AG20443 (cell line): Measurements from ENCODE around the gene CAVIN1.
A peak's percentile ranks its signal among the peaks of the same experiment; 100 is the strongest.
"Not testable (repeated sequence)": the region's sequence is repeated elsewhere in the genome, so short reads cannot be mapped to it uniquely, and the experiment has no call there.

ENCODE experiments used
- DNase-seq: peaks from one replicate; pipeline ENCODE4 v3.0.0; 2012; ENCODE audit warnings: low spot score, mixed read lengths

CAVIN1 gene

DNA sequence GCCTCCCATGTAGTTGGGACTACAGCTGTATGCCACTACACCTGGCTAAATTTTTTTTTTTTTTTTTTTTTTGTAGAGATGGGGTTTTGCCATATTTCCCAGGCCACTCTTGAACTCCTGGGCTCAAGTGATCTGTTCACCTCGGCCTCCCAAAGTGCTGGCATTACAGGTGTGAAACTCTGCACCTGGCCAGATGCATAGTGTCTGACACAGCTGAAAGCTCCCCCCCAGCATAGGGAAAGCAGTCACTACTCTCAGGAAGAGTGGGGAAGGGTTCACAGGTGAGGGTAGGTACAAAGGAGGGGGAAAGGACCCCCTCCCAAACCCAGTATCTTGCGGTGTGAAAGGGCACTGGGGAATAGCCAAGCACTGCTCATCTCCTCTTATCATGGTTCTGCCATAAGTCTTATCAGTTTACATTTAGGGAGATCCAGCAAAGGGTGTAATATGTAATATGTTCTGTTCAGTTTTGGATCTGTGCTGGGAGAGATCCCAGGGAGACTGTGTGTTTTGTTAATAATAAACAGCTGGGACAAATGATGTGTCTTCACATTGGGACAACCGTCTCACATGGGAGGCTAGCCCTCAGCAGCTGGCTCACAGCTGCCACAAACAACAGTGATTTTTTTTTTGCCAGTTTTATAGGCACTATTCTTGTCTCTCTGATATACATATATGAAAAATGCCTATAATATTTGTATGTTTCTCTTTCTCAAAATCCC lies 6.8 kb upstream of the CAVIN1 start:
- DNase-seq = no peak

DNA sequence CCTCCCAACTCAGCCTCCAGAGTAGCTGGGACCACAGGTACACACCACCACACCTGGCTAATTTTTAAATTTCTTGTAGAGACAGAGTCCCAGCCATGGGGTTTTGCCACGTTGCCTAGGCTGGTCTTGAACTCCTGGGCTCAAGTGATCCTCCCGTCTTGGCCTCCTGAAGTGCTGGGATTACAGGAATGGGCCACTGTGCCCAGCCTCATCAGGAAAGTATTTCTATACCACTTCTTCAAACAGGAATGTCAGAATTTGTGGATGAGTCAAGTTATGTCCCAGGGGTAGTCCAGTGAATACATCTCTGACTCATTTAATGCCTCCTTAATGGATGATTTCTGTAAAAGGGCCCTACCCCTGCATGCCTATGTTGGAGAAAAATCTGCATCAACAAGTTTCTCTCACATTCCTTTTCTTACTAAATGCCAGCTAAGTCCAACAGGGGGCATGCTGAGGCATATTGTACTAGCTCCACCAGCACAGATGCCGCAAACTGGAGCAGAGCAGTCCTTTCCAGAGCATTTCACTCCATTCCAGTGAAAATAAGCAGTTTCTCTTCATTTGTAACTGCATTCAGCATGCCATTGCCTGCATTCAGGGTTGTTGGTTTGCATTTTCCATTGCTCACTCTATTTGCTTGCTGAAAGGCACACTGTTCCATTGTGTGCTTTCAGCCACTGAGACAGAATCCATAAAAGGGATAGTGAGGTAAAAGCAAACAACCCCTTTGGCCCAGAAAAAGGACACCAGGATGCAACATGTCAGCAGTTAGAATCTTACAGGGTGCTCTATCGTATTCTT lies 5.3 kb upstream of the CAVIN1 start:
- peak; percentile 79 for DNase-seq

DNA sequence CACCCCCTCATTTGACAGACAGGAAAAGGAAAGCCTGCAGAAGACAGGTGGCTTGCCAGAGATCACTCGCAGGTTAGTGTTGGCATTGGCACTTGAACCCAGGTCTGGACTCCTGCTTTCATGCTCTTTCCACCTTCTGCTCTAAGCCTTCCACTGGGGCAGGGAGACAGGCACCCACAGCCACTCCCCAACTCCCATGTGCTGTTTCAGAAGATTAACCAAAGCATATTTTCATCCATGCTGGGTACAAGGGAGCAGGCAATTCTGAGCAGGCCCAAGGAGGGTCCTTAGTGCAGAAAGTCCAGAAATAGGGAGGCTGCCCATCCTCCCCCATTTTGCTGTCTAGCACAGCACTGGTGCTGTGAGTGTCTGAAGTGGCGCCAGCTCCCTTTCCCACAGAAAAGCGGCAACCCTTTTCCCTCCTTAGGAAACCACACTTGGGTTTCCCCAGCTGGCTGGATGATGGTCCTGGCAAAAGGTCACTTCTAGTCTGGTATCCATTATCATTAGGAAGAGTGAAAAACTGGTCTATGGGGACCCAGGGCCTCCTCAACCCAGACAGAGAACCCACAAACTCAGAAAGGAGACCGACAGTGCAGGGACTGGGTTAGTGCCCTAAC lies 2.0 kb upstream of the CAVIN1 start:
- DNase-seq = no peak

DNA sequence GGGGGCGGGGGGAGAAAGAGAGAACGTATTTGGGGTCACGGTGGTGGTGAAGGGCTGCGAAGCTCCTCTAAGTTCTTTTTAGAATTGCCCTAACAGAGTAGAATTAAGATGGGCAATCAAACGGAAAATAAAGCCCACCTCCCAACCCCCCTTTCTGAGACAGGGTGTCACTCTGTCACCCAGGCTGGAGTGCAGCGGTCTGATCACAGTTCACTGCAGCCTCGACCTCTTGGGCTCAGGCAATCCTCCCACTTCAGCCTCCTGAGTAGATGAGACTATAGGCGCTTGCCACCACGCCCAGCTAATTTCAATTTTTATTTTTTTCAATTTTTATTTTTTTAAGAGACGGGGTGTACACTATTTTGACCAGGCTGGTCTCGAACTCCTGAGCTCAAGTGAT lies 710 bp upstream of the CAVIN1 start:
- no peak for DNase-seq

DNA sequence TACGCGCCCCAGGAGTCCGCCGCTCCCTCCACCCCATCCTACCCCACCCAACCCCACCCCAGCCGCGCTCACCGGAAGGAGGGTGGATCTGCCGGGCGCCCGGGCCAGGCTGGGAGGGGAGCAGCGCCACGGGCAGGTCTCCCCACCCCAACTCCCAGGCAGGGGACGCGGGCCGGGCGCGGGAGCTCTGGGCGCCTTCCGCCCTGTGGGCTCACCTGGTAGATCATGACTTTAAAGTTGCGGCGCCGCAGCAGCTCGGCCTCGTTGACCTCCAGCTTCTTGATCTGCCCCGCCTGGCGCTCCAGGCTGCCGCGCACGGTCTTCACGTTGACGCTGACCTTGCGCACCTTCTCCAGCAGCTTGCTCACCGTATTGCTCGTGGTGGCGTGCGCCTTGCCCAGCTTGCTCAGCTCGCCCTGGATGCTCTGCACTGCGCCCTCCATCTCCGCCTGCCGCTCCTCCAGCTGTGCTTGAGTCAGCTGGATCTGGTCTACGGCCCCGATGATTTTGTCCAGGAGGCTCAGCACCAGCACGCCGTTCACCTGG lies 571 bp downstream of the CAVIN1 start:
- no peak for DNase-seq

DNA sequence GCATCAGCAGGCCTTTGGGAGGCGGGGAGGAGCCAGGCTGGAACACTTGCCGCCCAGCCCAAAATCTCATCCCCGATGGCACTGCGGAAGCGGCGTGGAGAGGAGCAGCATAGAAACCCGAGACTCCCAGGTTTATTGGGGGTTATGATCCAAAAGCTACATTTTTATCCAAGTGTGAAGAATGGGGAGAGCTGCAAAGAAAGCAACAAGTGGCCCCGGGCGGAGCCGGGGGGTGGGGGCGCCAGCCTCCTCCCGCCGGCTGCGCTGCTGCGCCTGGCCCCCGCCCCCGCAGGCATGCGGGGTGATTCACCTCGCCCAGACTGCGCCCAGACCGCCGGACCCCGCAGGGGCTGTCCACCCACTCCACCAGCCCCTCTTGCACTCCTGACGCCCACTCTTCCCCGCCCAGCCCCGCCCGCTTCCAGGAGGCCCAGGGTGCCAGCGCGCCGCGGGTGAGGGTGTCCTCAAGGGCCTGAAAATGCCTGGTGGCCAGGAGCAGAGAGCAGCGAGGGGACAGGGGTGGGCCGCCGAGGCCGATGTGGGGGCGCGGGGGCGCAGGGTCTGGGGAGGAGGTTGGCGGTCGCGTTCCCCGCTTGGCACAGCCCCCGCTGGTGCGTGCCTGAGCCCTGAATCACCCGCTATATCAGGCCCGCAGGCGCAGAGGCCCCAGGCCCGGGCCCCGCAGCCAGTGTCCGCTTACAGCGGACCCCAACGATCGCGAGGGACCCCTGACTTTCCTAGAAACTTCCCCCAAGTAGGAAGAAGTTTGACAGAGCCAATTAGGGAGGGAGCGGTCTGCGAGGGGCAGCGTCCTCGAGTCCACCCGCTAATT lies 1.3 kb downstream of the CAVIN1 start:
- DNase-seq = peak; percentile 79

DNA sequence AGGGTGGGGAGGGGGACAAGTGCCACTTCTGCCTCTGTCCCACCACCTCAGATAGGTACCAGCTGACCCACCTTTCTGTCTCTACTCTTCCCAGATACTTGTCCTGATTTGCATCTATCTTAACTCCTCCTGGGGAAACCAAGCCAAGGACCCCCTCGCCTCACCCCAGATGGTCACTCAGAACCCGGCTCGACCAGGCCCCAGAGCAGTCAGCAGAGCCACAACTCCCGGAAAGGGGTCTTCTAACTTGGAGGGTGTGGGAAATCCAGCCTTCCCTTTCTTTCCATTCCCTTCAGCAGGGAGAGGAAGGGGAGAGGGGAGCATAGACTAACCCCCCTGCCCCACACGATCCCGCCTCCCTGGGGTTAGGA lies 1.9 kb downstream of the CAVIN1 start:
- no peak for DNase-seq

DNA sequence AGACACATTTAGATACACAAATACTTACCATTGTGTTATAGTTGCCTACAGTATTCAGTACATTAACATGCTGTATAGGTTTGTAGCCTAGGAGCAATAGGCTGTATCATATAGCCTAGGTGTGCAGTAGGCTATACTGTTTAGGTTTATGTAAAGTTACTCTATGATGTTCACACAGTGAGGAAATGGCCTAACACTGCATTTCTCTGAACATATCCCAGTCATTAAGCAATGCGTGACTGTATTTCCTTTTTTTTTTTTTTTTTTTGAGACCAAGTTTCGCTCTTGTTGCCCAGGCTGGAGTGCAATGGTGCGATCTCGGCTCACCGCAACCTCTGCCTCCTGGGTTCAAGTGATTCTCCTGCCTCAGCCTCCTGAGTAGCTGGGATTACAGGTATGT lies 5.1 kb downstream of the CAVIN1 start:
- not testable (repeated sequence) for DNase-seq

DNA sequence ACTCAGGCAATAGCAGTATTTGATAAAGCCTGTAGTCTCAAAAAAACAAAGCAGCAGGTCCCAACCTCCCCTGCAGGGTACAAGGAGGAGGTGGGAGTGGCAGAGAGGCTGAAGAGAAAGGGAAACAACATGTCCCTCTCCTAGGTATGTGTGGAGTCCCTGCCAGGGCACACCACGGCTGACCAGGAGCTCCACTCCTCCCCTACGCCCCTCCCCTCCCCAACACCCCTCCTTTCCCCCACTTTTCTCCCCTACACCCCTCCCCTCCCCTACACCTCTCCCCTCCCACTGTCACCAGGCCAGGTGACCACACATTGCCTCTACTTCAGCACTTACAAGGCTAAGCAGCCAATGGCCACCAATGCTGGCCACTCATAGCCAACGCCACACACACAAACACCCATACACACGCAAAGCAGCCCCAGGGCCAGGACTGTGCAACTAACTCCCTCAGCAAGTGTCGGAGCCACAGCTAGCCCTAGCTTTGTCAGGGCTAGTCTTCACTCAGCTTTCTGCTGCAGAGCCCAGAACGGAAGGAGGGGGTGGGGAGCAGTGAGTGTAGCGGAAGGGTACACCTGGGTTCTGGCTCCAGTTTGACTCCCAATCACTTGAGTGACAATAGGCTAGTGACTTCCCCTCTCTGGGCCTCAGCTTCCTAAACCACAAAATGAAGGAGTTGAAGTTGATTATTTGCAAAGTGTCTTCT lies 8.2 kb downstream of the CAVIN1 start:
- no peak for DNase-seq

DNA sequence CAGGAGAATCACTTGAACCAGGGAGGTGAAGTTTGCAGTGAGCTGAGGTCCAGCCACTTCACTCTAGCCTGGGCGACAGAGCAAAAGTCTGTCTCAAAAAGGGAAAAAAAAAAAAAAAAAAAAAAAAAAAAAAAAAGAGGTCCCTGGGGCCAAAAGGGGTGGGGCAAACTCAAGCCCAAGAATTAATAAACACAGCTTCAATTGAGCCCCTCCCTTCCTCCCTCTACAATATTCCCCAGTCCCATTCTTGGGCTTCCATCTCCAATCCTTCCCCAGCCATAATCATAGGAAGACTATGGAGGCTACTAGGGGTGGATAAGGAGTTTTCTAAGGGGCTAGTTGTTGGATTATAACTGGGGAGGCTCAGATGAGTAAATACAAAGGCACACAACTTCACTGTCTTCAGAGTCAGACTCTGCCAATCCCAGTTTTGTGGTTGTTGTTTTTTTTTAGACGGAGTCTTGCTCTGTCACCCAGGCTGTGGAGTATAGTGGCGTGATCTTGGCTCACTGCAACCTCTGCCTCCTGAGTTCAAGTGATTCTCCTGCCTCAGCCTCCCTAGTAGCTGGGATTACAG lies 9.5 kb downstream of the CAVIN1 start:
- DNase-seq = no peak

DNA sequence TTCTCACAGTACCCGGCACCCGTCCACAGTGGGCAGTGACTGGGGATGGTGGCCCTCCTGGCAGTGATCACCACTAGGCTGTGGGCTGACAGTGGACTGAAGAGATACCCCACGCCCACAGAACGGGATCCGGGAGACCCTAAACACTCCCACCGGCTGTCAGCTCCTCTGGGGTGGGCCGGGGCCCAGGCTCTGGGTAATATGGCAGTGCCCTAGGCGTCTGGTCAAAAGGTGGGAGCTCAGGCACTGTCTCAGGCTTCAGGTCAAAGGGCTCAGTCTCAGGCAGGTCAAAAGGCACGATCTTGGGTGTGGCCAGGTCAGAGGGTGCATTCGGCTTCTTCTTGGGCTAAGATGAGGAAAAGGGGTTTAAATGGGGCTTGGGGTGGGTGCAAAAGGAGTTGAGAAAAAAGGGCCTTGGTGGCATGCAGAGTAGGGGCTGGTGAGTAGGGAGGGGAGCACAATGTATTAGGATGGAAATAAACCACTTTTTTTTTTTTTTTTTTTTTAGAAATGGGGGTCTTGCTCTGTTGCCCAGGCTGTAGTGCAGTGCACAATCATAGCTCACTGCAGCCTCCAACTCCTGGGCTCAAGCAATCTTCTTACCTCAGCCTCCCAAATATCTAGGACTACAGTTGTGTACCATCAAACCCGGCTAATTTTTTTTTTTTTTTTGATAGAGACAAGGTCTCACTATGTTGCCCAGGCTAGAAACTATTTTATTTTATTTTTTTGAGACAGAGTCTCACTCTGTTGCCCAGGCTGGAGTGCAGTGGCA lies 11.0 kb downstream of the CAVIN1 start:
- DNase-seq = no peak

DNA sequence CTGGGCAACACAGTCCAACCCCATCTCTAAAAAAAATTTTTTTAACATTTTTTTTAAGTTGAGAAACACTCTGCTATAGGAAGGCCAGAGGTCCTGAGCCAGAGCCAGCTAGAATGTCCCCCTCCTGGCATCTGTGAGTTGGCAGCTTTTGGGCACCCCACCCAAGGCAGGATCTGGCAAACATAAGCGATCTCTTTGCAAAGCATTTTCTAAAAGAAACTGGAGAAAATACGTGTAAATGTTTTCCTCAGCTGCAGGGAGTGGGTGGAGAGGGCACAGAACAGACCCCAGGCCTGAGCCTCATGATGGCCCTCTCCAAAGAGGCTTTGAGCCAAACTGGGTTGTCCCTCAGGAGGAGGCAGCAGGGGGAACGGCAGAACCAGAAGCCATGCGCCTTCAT lies 11.7 kb downstream of the CAVIN1 start:
- no peak for DNase-seq

DNA sequence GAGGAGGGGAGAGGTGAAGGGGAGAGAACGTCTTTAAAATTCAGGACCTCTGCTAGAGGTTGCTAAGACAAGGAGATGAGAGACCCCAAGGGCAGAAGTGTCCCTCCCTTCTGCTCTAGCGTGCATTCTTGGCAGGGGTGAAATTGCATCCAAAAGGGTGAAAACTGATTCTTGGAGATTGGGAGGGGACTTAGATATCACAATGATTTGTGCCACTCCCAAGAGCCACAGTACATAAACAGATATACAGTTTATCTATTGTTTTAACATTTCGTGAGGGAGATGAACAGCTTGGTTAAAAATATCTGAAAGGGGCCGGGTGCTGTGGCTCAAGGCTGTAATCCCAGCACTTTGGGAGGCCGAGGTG lies 12.8 kb downstream of the CAVIN1 start:
- DNase-seq = no peak

DNA sequence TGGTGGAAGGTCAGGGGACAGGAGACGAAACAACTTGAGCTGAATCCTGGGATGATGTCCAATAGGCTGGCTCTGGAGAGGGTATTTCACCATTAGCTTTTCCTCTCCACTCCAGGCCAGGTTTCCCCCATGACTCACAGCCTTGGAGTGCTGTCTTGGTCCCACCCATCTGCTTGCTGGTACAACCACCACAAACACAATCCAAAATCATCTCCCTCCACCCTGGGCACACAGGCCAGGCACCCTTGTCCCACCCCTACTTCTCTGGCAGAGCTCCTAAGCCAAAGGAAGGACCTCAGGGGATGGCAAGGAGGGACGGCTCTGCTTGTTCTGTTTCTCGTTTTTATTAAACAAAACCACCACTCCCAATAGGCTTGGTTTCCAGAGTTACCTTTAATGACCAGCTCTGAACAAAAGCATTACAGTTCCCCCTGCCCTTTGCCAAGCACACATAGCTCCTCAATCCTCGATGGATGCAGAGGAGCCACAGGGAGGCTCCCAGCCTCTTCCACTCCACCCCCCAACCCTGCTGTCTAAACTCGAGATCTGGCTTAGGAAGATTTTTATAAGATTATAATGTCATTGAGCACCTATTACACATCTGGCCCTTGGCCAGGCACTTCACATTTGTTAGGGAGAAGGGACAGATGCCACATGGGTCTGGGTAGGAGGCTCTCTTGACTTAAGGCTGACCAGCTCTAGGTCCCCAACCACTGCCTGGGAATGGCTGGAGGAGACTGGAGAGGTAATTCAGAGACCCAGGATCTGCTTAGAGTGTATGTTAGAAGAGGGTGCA lies 13.3 kb downstream of the CAVIN1 start:
- DNase-seq = peak; percentile 94

DNA sequence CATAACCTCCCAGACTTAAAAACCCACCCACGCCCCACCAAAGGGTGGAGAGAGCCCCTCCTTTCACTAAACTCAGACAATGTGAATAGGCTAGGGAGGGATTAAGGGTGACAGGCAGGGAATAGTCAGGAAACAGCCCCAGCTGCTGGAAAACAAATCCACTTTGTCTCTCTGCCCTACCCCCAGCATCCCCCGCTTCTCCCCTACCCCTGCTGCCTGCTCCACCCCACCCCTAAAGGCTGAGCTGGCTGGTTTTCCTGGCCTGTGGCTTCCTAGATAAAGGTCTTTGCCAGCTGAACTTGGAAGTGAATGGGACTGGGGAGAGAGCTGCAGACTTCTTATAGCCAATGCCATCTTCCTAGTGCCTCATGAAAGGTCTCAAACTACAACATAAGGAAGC lies 15.0 kb downstream of the CAVIN1 start:
- no peak for DNase-seq

DNA sequence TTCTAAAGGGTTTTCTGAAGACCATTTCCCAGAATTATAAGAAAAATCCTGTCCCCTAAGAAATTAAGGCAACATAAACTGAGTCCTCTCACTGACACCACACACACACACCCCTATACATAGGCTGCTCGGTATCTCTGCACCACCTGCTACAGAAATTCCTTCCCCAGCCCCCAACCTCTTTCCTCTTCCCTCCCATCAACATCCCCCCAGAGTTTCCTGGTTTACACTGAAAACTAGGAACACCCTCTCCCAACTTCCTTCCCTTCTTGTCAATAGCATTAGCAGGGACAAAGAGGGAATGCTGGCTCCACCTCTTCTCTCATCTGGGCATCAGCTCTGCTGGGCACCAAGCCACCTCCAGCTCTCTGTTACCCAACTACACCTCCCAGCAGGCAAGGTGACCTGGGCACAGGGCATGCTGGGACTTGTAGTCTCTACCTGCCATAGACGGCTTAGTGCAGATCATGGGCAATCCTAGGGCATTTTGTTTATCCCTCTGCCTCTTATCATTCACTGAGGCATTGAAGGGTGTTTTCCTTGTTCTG lies 15.7 kb downstream of the CAVIN1 start:
- DNase-seq = no peak

DNA sequence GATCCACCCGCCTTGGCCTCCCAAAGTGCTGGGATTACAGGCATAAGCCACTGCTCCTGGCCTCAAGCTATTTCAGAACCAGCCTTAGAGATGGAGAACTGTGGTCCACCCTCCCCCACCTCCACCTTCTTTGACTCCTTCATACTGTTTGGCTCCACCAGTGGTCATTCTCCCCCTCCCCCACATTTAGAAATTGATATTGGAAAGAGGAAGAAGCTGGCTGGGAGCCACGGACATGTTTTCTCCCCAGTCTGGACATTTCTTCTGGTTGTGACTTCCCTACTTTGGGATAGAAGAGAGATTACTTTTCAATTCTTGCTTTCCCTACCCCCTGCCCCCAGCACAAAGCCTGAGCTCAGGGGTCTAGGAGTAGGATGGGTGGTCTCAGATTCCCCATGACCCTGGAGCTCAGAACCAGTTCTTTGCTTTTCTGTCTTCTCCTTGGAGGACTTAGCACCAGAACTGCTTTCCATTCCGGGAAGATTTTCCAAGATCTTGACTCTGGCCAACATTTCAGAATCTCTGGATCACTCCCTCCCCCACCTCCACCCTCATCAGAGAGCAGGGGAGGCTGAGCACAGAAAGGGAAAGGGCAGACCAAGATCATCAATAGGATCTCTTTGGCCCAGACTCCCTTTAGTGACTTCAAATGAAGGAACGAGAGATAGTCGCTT lies 16.3 kb downstream of the CAVIN1 start:
- DNase-seq = no peak

DNA sequence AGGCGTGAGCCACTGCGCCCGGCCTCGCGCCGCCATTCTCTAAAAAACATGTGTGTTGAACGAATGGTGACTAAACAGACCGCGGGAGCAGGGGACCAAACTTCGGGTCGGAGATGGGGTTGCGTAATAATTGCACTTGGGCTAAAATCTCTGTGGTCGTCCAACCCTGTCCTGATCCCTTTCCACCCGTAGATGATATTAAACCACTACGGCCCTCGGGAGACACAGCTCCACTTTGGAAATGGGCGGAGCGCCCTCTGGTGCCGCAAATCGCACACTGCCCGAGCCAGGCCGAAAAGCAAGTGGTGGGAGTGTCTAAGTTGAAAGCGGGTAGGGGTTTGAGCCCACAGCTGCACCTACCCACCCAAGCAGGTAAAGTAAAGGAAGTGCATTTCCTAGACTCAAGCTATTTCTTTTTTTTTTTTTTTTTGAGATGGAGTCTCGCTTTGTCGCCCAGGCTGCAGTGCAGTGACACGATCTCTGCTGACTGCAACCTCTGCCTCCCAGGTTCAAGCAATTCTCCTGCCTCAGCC lies 17.0 kb downstream of the CAVIN1 start:
- peak; percentile 74 for DNase-seq
